Keratinocyte (primary cell): Measurements from ENCODE around the gene NECTIN4. TPM values are rescaled to one million over a fixed set of nuclear protein-coding genes. Genes with fewer than 3 reads are reported as not detected.

ENCODE experiments used
- DNase-seq: peaks from one replicate; pipeline ENCODE4 v3.0.0-alpha.2; 2011; ENCODE audit warnings: low read depth, missing footprints, low spot score
- FAIRE-seq: peaks from 2 replicates; lab custom pipeline; 2011; peaks lifted over from hg19 to GRCh38; lab: Jason Lieb, UNC
- H2AFZ ChIP-seq: 2 replicates; pipeline ENCODE4 v1.6.0; 2012; ENCODE audit warnings: low read length, control low read depth, inconsistent platforms; ENCODE audit not compliant: control insufficient read depth
- H3K27ac ChIP-seq: 2 replicates; pipeline ENCODE4 v1.5.1; 2011; ENCODE audit warnings: low read length; ENCODE audit not compliant: control insufficient read depth, insufficient read depth
- H3K27me3 ChIP-seq: 3 replicates; pipeline ENCODE4 v1.6.0; 2011; ENCODE audit warnings: low read length; ENCODE audit not compliant: control insufficient read depth, insufficient read depth; ENCODE audit errors: extremely low read depth
- H3K36me3 ChIP-seq, 2 experiments: 2 replicates in 1 of 2; 3 replicates in 1 of 2; pipeline ENCODE4 v1.5.1; 2011; ENCODE audit warnings: low read length in 2 of 2, mild to moderate bottlenecking in 1 of 2; ENCODE audit not compliant: control insufficient read depth in 2 of 2, insufficient read depth in 2 of 2; ENCODE audit errors: extremely low read depth in 1 of 2
- H3K4me1 ChIP-seq: 3 replicates; pipeline ENCODE4 v1.5.1; 2011; ENCODE audit warnings: low read length; ENCODE audit not compliant: control insufficient read depth, insufficient read depth; ENCODE audit errors: extremely low read depth
- H3K4me2 ChIP-seq: 3 replicates; pipeline ENCODE4 v1.6.0; 2011; ENCODE audit warnings: low read depth, low read length; ENCODE audit not compliant: control insufficient read depth, insufficient read depth; ENCODE audit errors: extremely low read depth
- H3K4me3 ChIP-seq, 3 experiments: fragments of 200-600 bp in 1 of 3; sonication (generic) in 1 of 3; 2 replicates in 2 of 3; 3 replicates in 1 of 3; pipeline ENCODE4 v1.5.1; 2011 to 2016; ENCODE audit warnings: low read length in 3 of 3, mild to moderate bottlenecking in 3 of 3, control low read depth in 2 of 3, inconsistent platforms in 1 of 3, low read depth in 1 of 3, mixed read lengths in 1 of 3, mixed run types in 1 of 3, moderate library complexity in 1 of 3; ENCODE audit not compliant: control insufficient read depth in 2 of 3, insufficient read depth in 2 of 3; ENCODE audit errors: extremely low read depth in 1 of 3
- H3K79me2 ChIP-seq: 2 replicates; pipeline ENCODE4 v1.6.0; 2012; ENCODE audit warnings: low read length; ENCODE audit not compliant: control insufficient read depth, insufficient read depth
- H3K9ac ChIP-seq: 3 replicates; pipeline ENCODE4 v1.6.0; 2011; ENCODE audit warnings: low read length; ENCODE audit not compliant: control insufficient read depth, insufficient read depth; ENCODE audit errors: extremely low read depth
- H3K9me1 ChIP-seq: 3 replicates; pipeline ENCODE4 v1.6.0; 2011; ENCODE audit warnings: low read length; ENCODE audit not compliant: control insufficient read depth, insufficient read depth; ENCODE audit errors: extremely low read depth
- H3K9me3 ChIP-seq: 2 replicates; pipeline ENCODE4 v1.5.1; 2012; ENCODE audit warnings: low read depth, low read length; ENCODE audit not compliant: control insufficient read depth
- H4K20me1 ChIP-seq: 3 replicates; pipeline ENCODE4 v1.6.0; 2011; ENCODE audit warnings: low read length; ENCODE audit not compliant: control insufficient read depth, insufficient read depth; ENCODE audit errors: extremely low read depth
- CTCF ChIP-seq, 3 experiments: IDR thresholded peaks in 1 of 3; conservative IDR thresholded peaks in 1 of 3; optimal IDR thresholded peaks in 1 of 3; 2 replicates in 2 of 3; 3 replicates in 1 of 3; pipeline versions ENCODE3 to v1.5.1; 2011; ENCODE audit warnings: low read length in 3 of 3, mild to moderate bottlenecking in 3 of 3, moderate library complexity in 2 of 3, control low read depth in 1 of 3, inconsistent platforms in 1 of 3; ENCODE audit not compliant: insufficient read depth in 2 of 3; ENCODE audit errors: extremely low read depth in 1 of 3
- EZH2 ChIP-seq: IDR thresholded peaks from one replicate; pipeline ENCODE4 v1.6.1; 2012; ENCODE audit warnings: inconsistent platforms, mild to moderate bottlenecking, low read length, moderate library complexity
- dilution Hi-C: fragments of 300-500 bp; cut with MboI; formaldehyde crosslinking; loops from one replicate; pipeline ENCODE4 v1.7.0; 2020; ENCODE audit warnings: low sequenced_read_pairs; ENCODE audit not compliant: extremely low pct_ligation_motif_present
- polyA plus RNA-seq, 5 experiments: library from polyadenylated mRNA; depleted of rRNA in 3 of 5; stranded (reverse) in 3 of 5; stranded (forward) in 1 of 5; unstranded in 1 of 5; fragments of >200 nt; gene quantifications; 1 replicate in 1 of 5; 2 replicates in 3 of 5; 3 replicates in 1 of 5; pipeline versions ENCODE4 v1.2.1 to v1.2.3, GENCODE V29; 2011 to 2012; ENCODE audit warnings: missing spikeins in 2 of 5, low read depth in 1 of 5, low replicate concordance in 1 of 5

The NECTIN4 gene
- polyA plus RNA-seq, 1 donor (not counting 4 experiments of a cell fraction or from before 2014, with no cell fraction given) = 8.6 TPM

DNA sequence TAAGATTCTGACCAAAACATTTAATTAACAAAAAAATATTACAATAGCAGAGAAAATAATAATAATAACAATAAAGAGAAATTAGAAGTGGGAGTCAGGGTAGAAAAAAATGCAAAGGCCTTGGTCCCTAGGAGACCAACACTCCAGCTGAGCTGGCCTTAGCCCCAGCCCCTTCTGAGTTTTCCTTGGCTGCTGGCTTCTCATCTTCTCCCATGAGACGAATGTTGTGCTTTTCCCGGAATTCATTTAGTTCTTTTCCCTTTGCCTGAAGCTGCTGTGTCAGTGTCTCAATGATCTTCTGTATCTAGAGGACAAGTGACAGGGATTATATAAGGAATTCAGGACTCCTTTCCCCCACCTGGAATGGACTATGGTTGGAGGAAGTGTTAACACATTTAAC, 11.2 kb upstream of the NECTIN4 start:
- peaks cover 28% of the 10 kb centered on the region for H3K79me2 ChIP-seq
- H3K27me3 ChIP-seq = no peaks in the 10 kb centered on the region
- peaks cover 3% of the 10 kb centered on the region for H4K20me1 ChIP-seq
- H3K4me3 ChIP-seq = no peak overlapping the region
- peaks cover 38% of the 10 kb centered on the region for H3K4me1 ChIP-seq
- H3K9me3 ChIP-seq = no peaks in the 10 kb centered on the region
- H2AFZ ChIP-seq = no peak overlapping the region
- H3K9ac ChIP-seq = no peak overlapping the region
- H3K36me3 ChIP-seq = peaks cover 24 to 32% of the 10 kb centered on the region in 2 experiments
- no peak overlapping the region for H3K4me2 ChIP-seq
- dilution Hi-C loops = no loop called here
- no peaks in the 10 kb centered on the region for H3K9me1 ChIP-seq
- DNase-seq (no peak), FAIRE-seq (no peak)
- no peak for TF ChIP-seq CTCF (optimal IDR thresholded peaks at IDR 0.05 in 1 of 3, IDR thresholded peaks at IDR 0.05 in 1 of 3, conservative IDR thresholded peaks at IDR 0.05 in 1 of 3; ENCODE audit: extremely low read depth in 1 of 3, insufficient read depth in 2 of 3, low read length in 3 of 3)
- TF ChIP-seq EZH2 = no peak
- H3K27ac ChIP-seq = no peak overlapping the region

- H3K4me2 ChIP-seq = no peak overlapping the region
- FAIRE-seq = no peak
Measured at GRCh38 chr1:161099090-161099802, 9.9 kb upstream of the NECTIN4 start.

More at GRCh38 chr1:161099090-161099802, 9.9 kb upstream of the NECTIN4 start:
- peaks cover 15% of the 10 kb centered on the region for H3K79me2 ChIP-seq
- H3K4me3 ChIP-seq = no peak overlapping the region
- no peak overlapping the region for H3K9ac ChIP-seq
- TF ChIP-seq CTCF (optimal IDR thresholded peaks at IDR 0.05 in 1 of 3, IDR thresholded peaks at IDR 0.05 in 1 of 3, conservative IDR thresholded peaks at IDR 0.05 in 1 of 3; ENCODE audit: extremely low read depth in 1 of 3, insufficient read depth in 2 of 3, low read length in 3 of 3) = no peak
- no peak for TF ChIP-seq EZH2
- no peaks in the 10 kb centered on the region for H3K27me3 ChIP-seq
- peaks cover 24 to 30% of the 10 kb centered on the region in 2 experiments for H3K36me3 ChIP-seq
- H3K4me1 ChIP-seq = peaks cover 29% of the 10 kb centered on the region
- H3K9me3 ChIP-seq = no peaks in the 10 kb centered on the region
- H2AFZ ChIP-seq = no peak overlapping the region
- no peaks in the 10 kb centered on the region for H3K9me1 ChIP-seq
- no peak for DNase-seq
- peaks cover 3% of the 10 kb centered on the region for H4K20me1 ChIP-seq
- dilution Hi-C loops = no loop called here
- H3K27ac ChIP-seq = no peak overlapping the region
